IPS-20b (cell line): ENCODE data around the gene ANP32A.

Experiments used
- H3K27ac ChIP-seq: one replicate; pipeline ENCODE4 v1.5.1; 2013; ENCODE audit warnings: low read length
- H3K27me3 ChIP-seq: 2 replicates; pipeline ENCODE4 v1.6.1; 2013; ENCODE audit warnings: mild to moderate bottlenecking, low read length, inconsistent platforms; ENCODE audit not compliant: insufficient read depth
- H3K36me3 ChIP-seq: 2 replicates; pipeline ENCODE4 v1.6.1; 2013; ENCODE audit warnings: low read depth, mild to moderate bottlenecking, inconsistent platforms, low read length, moderate library complexity; ENCODE audit not compliant: insufficient read depth
- H3K4me1 ChIP-seq: 2 replicates; pipeline ENCODE4 v1.6.1; 2013; ENCODE audit warnings: mild to moderate bottlenecking, control low read depth, inconsistent platforms, low read length, moderate library complexity; ENCODE audit not compliant: insufficient read depth
- H3K4me3 ChIP-seq: 2 replicates; pipeline ENCODE4 v1.5.1; 2013; ENCODE audit warnings: mild to moderate bottlenecking, low read length, inconsistent platforms
- H3K9ac ChIP-seq: 2 replicates; pipeline ENCODE4 v1.6.1; 2013; ENCODE audit warnings: low read depth, mild to moderate bottlenecking, inconsistent platforms, low read length, moderate library complexity
- H3K9me3 ChIP-seq: 2 replicates; pipeline ENCODE4 v1.6.1; 2013; ENCODE audit warnings: mild to moderate bottlenecking, low read depth, low read length, inconsistent platforms; ENCODE audit not compliant: insufficient read depth

The ANP32A gene

DNA sequence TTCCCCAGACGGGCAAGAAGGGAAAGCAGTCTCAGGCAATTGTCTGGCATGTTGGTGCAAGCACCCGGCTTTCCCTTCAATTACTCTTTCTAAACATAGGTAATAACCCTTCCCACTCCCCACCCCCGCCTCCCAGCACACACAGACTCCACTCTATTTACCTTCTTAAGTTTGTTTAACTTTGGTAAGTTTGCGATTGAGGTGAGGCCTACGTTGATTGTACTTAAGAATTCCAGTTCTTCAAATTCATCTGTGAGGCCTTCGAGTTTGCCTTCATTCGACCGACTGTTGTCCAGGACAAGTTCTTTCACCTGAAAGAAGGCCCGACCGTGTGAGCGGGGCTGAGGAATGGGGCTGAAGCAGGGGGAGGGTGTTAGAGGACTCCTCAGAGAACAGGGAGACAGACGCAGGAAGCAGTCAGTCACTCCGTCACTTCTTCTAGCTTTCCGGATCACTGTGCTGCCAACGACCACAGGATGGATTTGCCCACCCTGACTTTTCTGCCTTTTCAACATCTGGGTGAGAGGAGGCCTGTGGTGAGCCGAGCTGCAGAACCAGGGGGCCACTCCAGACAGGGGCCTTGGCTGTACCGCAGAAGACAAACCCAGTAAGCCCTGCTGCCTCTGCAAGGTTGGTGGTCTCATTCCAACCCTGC, 33.0 kb downstream of the ANP32A start:
- H3K4me1 ChIP-seq: peaks cover 41% of the 10 kb centered on the region
- no peak overlapping the region for H3K9ac ChIP-seq
- H3K36me3 ChIP-seq: peaks cover 57% of the 10 kb centered on the region
- H3K9me3 ChIP-seq: no peaks in the 10 kb centered on the region
- H3K27ac ChIP-seq: no peak overlapping the region
- no peaks in the 10 kb centered on the region for H3K27me3 ChIP-seq
- H3K4me3 ChIP-seq: no peak overlapping the region

DNA sequence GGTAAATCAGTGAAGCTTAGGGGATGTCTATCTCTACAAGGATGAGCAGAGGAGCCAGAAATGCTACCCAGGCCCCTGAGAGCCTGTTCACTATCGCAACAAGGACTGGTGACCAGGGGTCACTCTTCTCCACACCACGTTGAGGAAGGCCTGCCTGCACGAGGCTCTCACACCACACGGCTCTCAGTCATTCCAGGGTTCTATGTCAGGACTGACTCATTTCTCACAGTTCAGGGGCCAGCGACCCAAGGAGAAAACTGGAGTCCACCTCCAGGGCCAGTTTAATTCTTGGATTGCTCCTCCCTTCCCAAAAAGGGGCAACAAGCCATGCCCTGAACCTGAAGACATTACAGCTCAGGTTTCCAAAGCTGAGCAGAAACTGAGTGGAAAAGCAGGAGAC, 33.9 kb downstream of the ANP32A start:
- peaks cover 37% of the 10 kb centered on the region for H3K4me1 ChIP-seq
- H3K9me3 ChIP-seq: no peaks in the 10 kb centered on the region
- peaks cover 67% of the 10 kb centered on the region for H3K36me3 ChIP-seq
- H3K27ac ChIP-seq: no peak overlapping the region
- no peaks in the 10 kb centered on the region for H3K27me3 ChIP-seq
- no peak overlapping the region for H3K9ac ChIP-seq
- no peak overlapping the region for H3K4me3 ChIP-seq

DNA sequence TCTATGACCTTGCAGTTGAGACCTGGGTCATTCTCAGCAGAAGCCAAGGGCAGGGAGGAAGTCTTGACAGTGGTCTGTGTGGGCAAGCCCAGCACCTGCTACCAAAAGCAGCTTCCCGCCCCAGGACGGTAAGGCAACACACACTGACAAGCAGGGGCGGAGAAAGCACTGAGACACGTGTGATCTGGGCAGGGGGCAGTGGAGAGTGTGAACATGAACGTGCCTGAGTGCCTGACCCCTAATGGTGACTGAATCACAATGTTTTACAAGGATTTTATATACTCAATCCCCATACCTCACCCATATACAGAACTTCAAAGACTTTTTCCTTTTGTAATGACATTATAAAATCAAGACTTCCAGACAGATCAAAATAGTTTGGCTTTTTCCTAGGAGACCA, 35.2 kb downstream of the ANP32A start:
- Histone ChIP-seq H3K27me3 (no peaks in the 10 kb centered on the region), H3K36me3 (peaks cover 79% of the 10 kb centered on the region), H3K4me3 (no peak overlapping the region), H3K27ac (no peak overlapping the region), H3K4me1 (peaks cover 25% of the 10 kb centered on the region; the same call in 1 of the 2 replicates), H3K9me3 (no peaks in the 10 kb centered on the region), H3K9ac (no peak overlapping the region)

- no peak overlapping the region for H3K9ac ChIP-seq
- H3K4me1 ChIP-seq: peaks cover 13% of the 10 kb centered on the region; the same call in 1 of the 2 replicates
- peaks cover 90% of the 10 kb centered on the region for H3K36me3 ChIP-seq
- no peak overlapping the region for H3K27ac ChIP-seq
- no peak overlapping the region for H3K4me3 ChIP-seq
- no peaks in the 10 kb centered on the region for H3K27me3 ChIP-seq
- no peaks in the 10 kb centered on the region for H3K9me3 ChIP-seq
Observed at GRCh38 chr15:68784206-68784605, 36.5 kb downstream of the ANP32A start.

DNA sequence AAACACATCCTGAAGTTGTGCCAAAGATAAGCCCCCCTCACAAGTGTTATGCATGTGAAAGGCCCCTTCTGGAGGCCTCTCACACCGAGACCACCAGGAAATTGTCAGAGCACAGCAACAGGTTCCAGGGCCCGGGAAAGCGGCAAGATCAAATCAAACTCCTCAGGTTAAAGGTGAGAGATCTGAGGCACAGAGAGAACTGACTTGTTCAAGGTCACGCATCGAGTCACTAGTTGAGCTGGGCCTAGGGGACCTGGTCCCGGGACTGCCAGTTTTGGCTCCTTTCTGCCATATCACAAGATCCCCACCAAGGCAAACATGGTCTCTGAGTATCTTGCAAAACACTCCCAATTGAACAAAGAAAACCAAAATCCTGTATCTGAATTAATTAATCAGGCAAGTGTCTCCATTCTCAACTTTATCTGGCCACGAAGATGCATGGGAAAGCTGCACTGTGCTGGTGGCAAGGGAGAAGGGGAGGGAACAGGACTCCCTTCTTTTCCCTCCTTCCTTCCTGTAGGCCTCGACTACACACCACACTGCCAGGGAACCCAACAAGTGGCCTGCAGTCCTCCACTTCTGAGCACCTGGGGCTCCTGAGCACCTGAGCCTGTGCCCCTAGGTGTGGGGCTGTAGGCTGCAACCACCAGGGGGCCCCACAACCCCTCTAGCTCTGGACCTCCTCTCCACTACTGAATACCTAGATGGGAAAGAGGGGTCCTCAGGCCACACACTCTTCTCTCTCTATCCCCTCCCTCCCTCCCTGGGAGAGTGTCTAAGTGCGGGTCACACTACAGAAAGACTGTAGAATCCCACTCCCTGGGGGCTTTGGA, 37.3 kb downstream of the ANP32A start:
- peaks cover 13% of the 10 kb centered on the region; the same call in 1 of the 2 replicates for H3K4me1 ChIP-seq
- peaks cover 94% of the 10 kb centered on the region for H3K36me3 ChIP-seq
- no peak overlapping the region for H3K27ac ChIP-seq
- H3K9me3 ChIP-seq: no peaks in the 10 kb centered on the region
- no peak overlapping the region for H3K9ac ChIP-seq
- no peaks in the 10 kb centered on the region for H3K27me3 ChIP-seq
- H3K4me3 ChIP-seq: no peak overlapping the region

DNA sequence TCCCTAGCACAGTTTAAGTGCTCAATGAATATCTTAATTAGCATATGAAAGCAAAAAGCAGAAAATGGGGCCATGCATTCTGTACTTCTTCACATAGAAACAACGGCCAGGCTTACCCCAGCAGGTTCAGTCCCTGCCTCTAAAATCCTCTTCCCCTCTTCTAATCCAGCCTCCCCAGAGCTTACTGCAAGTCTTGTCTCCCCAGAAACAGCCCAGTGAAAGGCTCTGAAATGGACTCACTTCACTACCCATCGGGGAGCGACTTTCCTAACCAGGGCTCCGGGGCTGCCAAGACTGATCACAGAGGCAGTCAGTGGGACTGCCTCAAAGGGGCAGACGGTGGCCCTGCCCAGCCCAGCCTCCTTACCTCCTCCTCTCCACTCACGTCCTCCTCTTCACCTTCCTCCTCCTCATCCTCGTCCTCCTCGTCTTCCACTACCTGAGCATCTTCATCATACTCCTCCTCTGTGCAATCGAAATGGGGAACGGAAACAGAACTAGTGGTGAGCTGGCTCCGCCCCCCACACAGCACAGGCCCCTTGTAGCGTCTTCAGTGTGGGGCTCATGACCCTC, 38.0 kb downstream of the ANP32A start:
- Histone ChIP-seq H3K36me3 (peaks cover 97% of the 10 kb centered on the region), H3K27me3 (no peaks in the 10 kb centered on the region), H3K9ac (no peak overlapping the region), H3K4me3 (no peak overlapping the region), H3K4me1 (peaks cover 13% of the 10 kb centered on the region; the same call in 1 of the 2 replicates), H3K27ac (no peak overlapping the region), H3K9me3 (no peaks in the 10 kb centered on the region)

DNA sequence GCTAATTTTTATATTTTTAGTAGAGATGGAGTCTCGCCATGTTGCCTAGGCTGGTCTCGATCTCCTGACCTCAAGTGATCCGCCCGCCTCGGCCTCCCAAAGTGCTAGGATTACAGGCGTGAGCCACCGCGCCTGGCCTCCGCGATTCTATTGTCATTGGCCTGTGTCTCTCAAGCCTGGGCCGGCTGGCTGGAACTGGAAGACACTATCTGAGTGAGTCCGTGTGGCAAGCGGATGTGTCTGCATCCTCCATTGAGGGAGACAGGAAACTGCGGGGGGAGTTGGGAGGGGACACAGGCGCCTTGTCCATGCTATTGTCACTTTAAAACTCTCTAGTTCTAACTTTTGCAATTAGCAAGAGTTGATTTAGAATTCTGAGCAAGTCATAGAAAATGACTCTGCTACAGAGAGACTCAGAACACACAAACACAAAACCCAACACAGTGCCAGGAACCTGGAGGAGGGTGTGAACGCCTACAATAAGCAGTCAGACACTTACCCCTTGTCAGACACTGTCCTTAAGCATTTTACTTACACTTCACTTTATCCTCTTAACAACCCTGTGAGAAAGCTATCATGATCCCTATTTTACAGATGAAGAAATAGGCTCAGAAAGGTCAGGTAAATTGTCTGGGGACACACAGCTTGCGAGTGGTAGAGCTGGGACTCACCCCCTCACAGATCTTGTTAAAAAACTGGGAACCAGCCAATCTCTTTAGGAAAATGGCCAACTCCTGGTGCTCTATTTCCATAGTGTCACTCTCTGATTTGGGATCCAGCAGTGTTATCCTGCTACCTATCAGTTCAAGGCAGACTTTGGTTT, 38.7 kb downstream of the ANP32A start:
- Histone ChIP-seq H3K9me3 (no peaks in the 10 kb centered on the region), H3K4me1 (peaks cover 13% of the 10 kb centered on the region; the same call in 1 of the 2 replicates), H3K27me3 (no peaks in the 10 kb centered on the region), H3K4me3 (no peak overlapping the region), H3K36me3 (peaks cover 94% of the 10 kb centered on the region), H3K9ac (no peak overlapping the region), H3K27ac (no peak overlapping the region)

DNA sequence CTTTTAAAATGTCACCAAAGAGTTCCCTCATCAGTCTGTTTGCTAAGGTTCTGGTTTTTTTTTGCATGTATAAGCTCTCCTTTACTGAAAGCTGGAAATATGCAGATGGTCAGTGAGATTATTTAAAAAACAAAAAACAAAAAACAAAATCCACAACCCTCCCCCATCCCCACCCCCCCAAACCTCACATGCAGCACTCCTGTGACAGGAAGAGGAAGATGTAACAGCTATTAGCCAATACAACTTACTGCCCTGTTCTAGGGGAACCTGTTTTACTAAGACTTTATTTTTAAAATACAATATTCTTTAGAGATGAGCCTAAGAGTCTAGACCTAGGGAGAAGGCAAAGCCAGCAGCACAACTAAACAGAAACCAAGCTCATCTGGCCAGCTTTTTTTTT, 39.5 kb downstream of the ANP32A start:
- Histone ChIP-seq H3K4me3 (no peak overlapping the region), H3K27me3 (no peaks in the 10 kb centered on the region), H3K36me3 (peaks cover 86% of the 10 kb centered on the region), H3K4me1 (peaks cover 13% of the 10 kb centered on the region; the same call in 1 of the 2 replicates), H3K9ac (no peak overlapping the region), H3K27ac (no peak overlapping the region), H3K9me3 (no peaks in the 10 kb centered on the region)

GRCh38 chr15:68778876-68779275, 41.8 kb downstream of the ANP32A start:
- Histone ChIP-seq H3K27ac (no peak overlapping the region), H3K9me3 (no peaks in the 10 kb centered on the region), H3K4me1 (peaks cover 13% of the 10 kb centered on the region; the same call in 1 of the 2 replicates), H3K27me3 (no peaks in the 10 kb centered on the region), H3K9ac (no peak overlapping the region), H3K36me3 (peaks cover 65% of the 10 kb centered on the region), H3K4me3 (no peak overlapping the region)

DNA sequence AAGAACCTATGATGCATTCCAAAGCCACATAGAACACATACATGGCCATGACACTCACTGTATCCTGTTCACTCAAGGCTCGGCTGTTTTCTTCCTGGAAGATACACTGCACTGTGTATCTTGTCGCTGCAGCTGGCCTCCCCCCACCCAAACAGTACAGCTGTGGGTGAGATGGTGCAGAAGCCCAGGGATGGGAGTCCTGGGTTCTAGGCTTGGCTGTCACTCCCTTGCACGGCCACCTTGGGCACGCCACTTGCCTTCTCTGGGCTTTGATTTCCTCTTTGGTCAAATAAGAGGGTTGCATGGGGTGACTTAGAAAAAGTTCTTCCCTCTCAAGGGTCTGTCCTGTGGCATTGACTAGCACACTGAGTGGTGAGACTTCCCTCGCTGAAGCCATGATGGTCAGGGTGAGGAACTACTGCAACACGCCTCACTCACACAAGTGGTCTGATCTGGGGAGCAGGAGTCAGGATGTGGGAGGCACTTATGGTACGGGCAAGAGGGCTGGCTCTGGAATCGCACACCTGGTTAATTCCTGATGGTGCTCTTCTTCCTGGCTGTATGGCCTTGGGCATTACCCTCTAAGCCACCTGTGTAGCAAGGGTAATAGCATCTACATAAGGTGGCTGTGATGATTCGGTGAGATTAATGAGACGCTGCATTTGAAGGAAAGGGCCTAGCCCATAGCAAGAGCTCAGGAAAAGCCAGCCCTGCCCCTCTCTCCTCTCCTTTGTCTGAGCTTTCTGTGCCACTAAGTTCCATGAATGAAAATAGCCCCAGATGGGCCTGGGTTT, 44.0 kb downstream of the ANP32A start:
- Histone ChIP-seq H3K36me3 (peaks cover 44% of the 10 kb centered on the region), H3K27ac (no peak overlapping the region), H3K27me3 (no peaks in the 10 kb centered on the region), H3K4me1 (no peaks in the 10 kb centered on the region), H3K9ac (no peak overlapping the region), H3K4me3 (no peak overlapping the region), H3K9me3 (no peaks in the 10 kb centered on the region)
